Measurements from ENCODE around the gene CDRT15.

GRCh38 chr17:14198575-14198974, 38.1 kb downstream of the CDRT15 start:
- TF ChIP-seq POLR2A (IDR thresholded peaks at IDR 0.05), result no peak
- no peak for TF ChIP-seq CTCF (IDR thresholded peaks at IDR 0.05)
- no peak for TF ChIP-seq POLR2AphosphoS5 (IDR thresholded peaks at IDR 0.05)

All from breast epithelium (tissue), 3 donors.